Upper lobe of right lung (tissue), 1 donor: Measurements from ENCODE around the gene CFAP100. TPM values are rescaled to one million over a fixed set of nuclear protein-coding genes. Genes with fewer than 3 reads are reported as not detected.
A peak's percentile ranks its signal among the peaks of the same experiment; 100 is the strongest.

Source experiments
- ATAC-seq: fragments of 200-7000 bp; cut with Tn5 transposase; one replicate; pipeline ENCODE4 v1.9.1; 2020; ENCODE audit warnings: mild to moderate bottlenecking, moderate library complexity
- DNase-seq: peaks from one replicate; pipeline ENCODE4 v3.0.0-alpha.2; 2020
- H3K27ac ChIP-seq: fragments of 200-600 bp; one replicate; pipeline ENCODE4 v1.8.0; 2022
- H3K27me3 ChIP-seq: fragments of 200-600 bp; one replicate; pipeline ENCODE4 v1.8.0; 2022; ENCODE audit warnings: mild to moderate bottlenecking
- H3K36me3 ChIP-seq: fragments of 200-600 bp; one replicate; pipeline ENCODE4 v1.8.0; 2022
- H3K4me1 ChIP-seq: fragments of 200-600 bp; one replicate; pipeline ENCODE4 v1.8.0; 2022
- H3K4me3 ChIP-seq: fragments of 200-600 bp; one replicate; pipeline ENCODE4 v1.8.0; 2022; ENCODE audit warnings: mild to moderate bottlenecking
- H3K9me3 ChIP-seq: fragments of 200-600 bp; one replicate; pipeline ENCODE4 v1.8.0; 2022
- CTCF ChIP-seq: fragments of 200-600 bp; IDR thresholded peaks from one replicate; pipeline ENCODE4 v1.8.0; 2022; ENCODE audit warnings: antibody characterized with exemption
- intact Hi-C: fragments of 100-400 bp; cut with DNase I; formaldehyde crosslinking; loops from one replicate; pipeline ENCODE4 v1.11.0; 2022
- total RNA-seq: library from RNA; stranded (reverse); fragmentation: NEBNext Ultra II Directional; extraction: Animal tissue kit (Norgen Biotek cat#: 25700); gene quantifications from one replicate; pipeline ENCODE4 v1.2.1, GENCODE V29; 2021
- donor health status: DM: no; HTN: yes; CAD: no; lungs with severe emphysema.

The CFAP100 gene
- total RNA-seq, 1 donor from 2014 or later, result not detected

DNA sequence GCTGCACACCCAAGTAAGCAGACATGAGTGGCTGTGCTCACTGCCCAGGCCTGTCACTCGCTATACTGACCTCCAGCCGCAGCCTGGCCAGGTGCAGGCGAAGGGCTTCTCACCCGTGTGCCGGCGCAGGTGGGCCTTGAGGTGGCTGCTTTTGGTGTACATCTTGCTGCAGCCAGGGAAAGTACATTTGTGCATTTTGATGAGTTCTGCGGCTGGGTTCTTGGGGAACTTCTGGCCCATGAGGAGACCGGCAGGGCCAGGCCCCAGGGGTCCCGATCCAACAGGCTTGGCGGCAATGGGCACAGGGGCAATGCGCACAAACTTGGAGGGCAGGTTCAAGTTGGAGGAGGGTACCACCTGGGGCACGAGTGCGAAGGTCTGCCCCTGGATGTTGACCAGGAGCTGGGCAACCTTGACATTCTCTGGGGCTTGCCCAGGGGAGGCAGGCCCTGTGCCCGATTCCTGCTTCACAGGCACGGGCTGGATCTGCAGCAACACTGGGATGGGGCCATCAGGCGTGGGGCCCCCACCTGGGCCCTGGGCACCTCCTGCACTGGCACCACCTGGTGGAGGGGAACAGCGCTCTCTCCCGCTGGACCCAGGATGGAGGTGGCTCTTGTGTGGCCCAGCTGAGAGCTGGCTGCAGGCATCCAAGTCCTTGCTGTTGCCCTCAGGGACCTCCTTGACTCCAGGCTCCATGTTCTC lies 42.8 kb upstream of the CFAP100 start:
- no peaks in the 10 kb centered on the region for H3K27me3 ChIP-seq
- intact Hi-C loops, result no loop called here
- H3K27ac ChIP-seq, result peak overlapping the region; percentile 68
- ATAC-seq (no peak), DNase-seq (peak; percentile 63)
- TF ChIP-seq CTCF, result peak; percentile 9
- H3K9me3 ChIP-seq, result no peaks in the 10 kb centered on the region
- H3K36me3 ChIP-seq, result peaks cover 25% of the 10 kb centered on the region
- H3K4me1 ChIP-seq, result peaks cover 42% of the 10 kb centered on the region
- no peak overlapping the region for H3K4me3 ChIP-seq

DNA sequence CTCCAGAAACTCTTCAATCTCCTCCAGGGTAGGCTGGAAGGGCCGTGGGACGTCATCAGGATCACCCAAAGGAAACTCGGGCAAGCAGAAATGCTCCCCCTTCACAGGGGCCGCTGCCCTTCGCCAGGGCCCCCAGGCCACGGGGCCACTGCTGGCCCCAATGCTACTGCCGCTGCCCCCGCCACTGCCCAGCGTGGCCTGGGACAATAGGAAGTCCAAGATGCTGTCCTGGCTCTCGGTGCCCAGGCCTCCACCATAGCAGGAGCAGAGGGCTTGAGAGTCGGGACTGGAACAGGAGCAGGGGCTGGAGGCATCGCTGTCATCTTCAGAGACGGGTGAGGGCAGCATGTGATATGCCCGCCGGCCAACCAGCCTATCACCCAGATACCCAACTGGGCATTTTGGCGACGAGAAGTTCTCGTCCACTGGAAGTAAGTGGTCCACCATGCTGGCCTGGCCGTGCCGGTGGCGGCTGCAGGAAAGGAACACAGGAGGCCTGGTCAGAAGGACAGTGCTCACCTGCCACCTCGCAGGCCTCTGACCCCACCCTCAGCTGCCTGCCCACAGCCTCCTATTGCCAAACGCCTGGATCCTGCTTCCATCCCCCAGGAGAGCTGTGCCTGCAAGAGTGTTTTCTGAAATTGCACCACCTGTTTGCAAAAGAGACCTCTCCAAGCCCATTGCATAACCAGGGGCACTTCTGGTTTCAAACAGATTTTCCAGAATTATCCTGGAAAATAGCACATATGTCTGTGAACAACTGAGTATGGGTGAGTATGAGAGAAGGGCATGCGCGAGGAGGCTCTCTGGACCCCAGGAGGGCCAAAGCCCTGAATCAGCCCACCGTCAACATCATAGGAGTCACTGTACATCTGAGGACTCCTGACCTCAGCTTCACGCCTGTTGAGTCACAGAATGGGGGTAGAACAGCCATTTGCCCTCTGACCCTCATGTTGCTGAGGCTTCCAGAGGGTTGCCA lies 41.9 kb upstream of the CFAP100 start:
- Histone ChIP-seq H3K4me1 (peaks cover 42% of the 10 kb centered on the region), H3K4me3 (no peak overlapping the region), H3K27ac (peak overlapping the region; percentile 68), H3K36me3 (peaks cover 25% of the 10 kb centered on the region), H3K27me3 (no peaks in the 10 kb centered on the region), H3K9me3 (no peaks in the 10 kb centered on the region)
- DNase-seq (peak; percentile 82), ATAC-seq (peak; percentile 21)
- intact Hi-C loops, result no loop called here
- TF ChIP-seq CTCF, result no peak

DNA sequence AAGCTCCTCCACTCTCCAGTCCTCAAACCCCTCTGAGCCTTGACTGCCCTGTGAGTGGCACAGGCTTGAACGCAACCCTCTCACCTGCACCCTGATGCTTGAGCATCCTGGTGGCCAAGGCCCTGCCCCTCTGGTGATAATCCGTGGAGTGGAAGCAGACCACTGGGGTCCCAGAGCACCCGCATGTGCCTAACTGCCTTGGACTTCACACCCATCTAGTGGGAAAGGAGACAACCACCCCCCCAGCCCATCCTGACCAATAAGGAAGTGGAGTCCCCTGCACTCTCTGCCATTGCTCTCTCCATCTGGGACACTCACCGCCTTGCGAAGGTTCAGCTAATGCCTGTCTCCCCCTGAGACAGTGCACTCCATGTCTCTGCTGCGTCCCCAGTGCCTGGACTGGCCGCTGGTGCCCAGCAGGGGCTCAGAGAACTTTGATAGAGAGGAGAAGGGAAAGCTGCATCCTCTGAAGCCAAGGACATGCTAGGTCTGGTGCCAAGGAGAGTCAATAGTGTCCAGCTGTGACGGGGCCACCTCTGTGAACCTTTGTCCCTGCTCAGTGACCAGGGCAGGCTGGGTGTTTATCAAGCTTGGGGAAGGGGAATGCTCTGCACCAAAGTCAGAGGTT lies 40.9 kb upstream of the CFAP100 start:
- intact Hi-C loops, result no loop called here
- Histone ChIP-seq H3K27ac (peak overlapping the region; percentile 87), H3K36me3 (peaks cover 25% of the 10 kb centered on the region), H3K4me1 (peaks cover 48% of the 10 kb centered on the region), H3K4me3 (peak overlapping the region; percentile 10), H3K9me3 (no peaks in the 10 kb centered on the region), H3K27me3 (no peaks in the 10 kb centered on the region)
- TF ChIP-seq CTCF, result no peak
- ATAC-seq, result no peak
- DNase-seq, result peak; percentile 56

GRCh38 chr3:126354776-126355175 lies 39.9 kb upstream of the CFAP100 start:
- peak overlapping the region; percentile 87 for H3K27ac ChIP-seq
- no peak for ATAC-seq

More at GRCh38 chr3:126354776-126355175, 39.9 kb upstream of the CFAP100 start:
- intact Hi-C loops, result no loop called here
- no peak for TF ChIP-seq CTCF
- Histone ChIP-seq H3K27me3 (no peaks in the 10 kb centered on the region), H3K9me3 (no peaks in the 10 kb centered on the region), H3K36me3 (peaks cover 25% of the 10 kb centered on the region), H3K4me3 (peak overlapping the region; percentile 68), H3K4me1 (peaks cover 48% of the 10 kb centered on the region)
- peak; percentile 64 for DNase-seq
